Stimulated activated naive CD8-positive, alpha-beta T cell treated with anti-CD3 and anti-CD28 coated beads, Interleukin-15, amount 100 ng/mL, for 72 hours (primary cell): ENCODE measurements around the gene OR52W1.
A peak's percentile ranks its signal among the peaks of the same experiment; 100 is the strongest.

Experiments used
- ATAC-seq: fragments of 150-1000 bp; cut with Tn5 transposase; 2 replicates; pipeline ENCODE4 v1.10.0; 2021; ENCODE audit warnings: mild to moderate bottlenecking, moderate library complexity
- DNase-seq, 2 donors: peaks; one replicate each; pipeline ENCODE4 v3.0.0; 2021 to 2022
- H3K27ac Mint-ChIP-seq, 2 donors: one replicate each; pipeline ENCODE4 v1.8.0; 2022; ENCODE audit warnings: mild to moderate bottlenecking in 2 of 2, mixed read lengths in 2 of 2, moderate library complexity in 2 of 2
- H3K27me3 Mint-ChIP-seq: one replicate; pipeline ENCODE4 v1.8.0; 2022; ENCODE audit warnings: mixed read lengths
- H3K4me1 Mint-ChIP-seq: one replicate; pipeline ENCODE4 v1.8.0; 2022; ENCODE audit warnings: mild to moderate bottlenecking, mixed read lengths
- H3K4me3 Mint-ChIP-seq, 2 donors: one replicate each; pipeline ENCODE4 v1.8.0; 2022; ENCODE audit warnings: mild to moderate bottlenecking in 2 of 2, mixed read lengths in 2 of 2, moderate library complexity in 1 of 2
- H3K9me3 Mint-ChIP-seq, 2 donors: one replicate each; pipeline ENCODE4 v1.8.0; 2022; ENCODE audit warnings: mixed read lengths in 2 of 2

OR52W1 gene

GRCh38 chr11:6206456-6207180 lies 7.6 kb downstream of the OR52W1 start:
- no peak overlapping the region for H3K27ac Mint-ChIP-seq
- ATAC-seq, result no peak

GRCh38 chr11:6209801-6210200 lies 10.8 kb downstream of the OR52W1 start:
- H3K9me3 Mint-ChIP-seq, result no peaks in the 10 kb centered on the region
- no peak overlapping the region for H3K27ac Mint-ChIP-seq
- no peak for ATAC-seq
- no peak overlapping the region for H3K4me3 Mint-ChIP-seq
- DNase-seq, result no peak
- H3K27me3 Mint-ChIP-seq, result no peaks in the 10 kb centered on the region
- H3K4me1 Mint-ChIP-seq, result peaks cover 6% of the 10 kb centered on the region

More at GRCh38 chr11:6206456-6207180, 7.6 kb downstream of the OR52W1 start:
- Mint-ChIP-seq H3K27me3 (no peaks in the 10 kb centered on the region), H3K4me1 (peaks cover 30% of the 10 kb centered on the region), H3K9me3 (no peaks in the 10 kb centered on the region), H3K4me3 (no peak overlapping the region)
- DNase-seq, result no peak

GRCh38 chr11:6210274-6210955 lies 11.4 kb downstream of the OR52W1 start:
- H3K9me3 Mint-ChIP-seq, result no peaks in the 10 kb centered on the region
- H3K4me3 Mint-ChIP-seq, result no peak overlapping the region
- H3K27me3 Mint-ChIP-seq, result no peaks in the 10 kb centered on the region
- peak overlapping the region; percentile 28 to 85 for H3K27ac Mint-ChIP-seq
- peaks cover under 1% of the 10 kb centered on the region for H3K4me1 Mint-ChIP-seq
- no peak for DNase-seq
- peak; percentile 34 for ATAC-seq

DNA sequence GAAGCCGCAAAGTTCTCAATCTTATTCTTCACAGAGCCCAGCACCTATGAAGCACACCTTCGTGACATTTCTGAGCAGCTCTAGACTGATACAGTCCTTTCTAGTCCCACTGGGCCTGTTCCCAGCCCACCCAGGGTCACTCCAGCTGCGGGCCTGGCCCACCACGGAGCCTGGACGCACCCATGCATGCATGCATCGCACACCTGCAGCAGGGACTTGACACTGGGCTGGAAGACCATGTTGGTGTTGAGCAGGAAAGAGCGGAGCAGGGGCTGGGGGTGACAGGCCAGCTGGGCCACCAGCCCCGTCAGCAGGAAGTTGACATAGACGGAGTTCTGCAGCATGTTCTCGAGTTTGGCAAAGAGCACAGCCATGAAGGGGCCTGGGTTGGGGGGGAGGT lies 15.5 kb downstream of the OR52W1 start:
- H3K4me3 Mint-ChIP-seq, result no peak overlapping the region
- no peak overlapping the region for H3K27ac Mint-ChIP-seq
- H3K9me3 Mint-ChIP-seq, result no peaks in the 10 kb centered on the region
- ATAC-seq (no peak), DNase-seq (no peak)
- H3K27me3 Mint-ChIP-seq, result no peaks in the 10 kb centered on the region
- peaks cover 2% of the 10 kb centered on the region for H3K4me1 Mint-ChIP-seq

GRCh38 chr11:6216501-6216900 lies 17.5 kb downstream of the OR52W1 start:
- Mint-ChIP-seq H3K27me3 (no peaks in the 10 kb centered on the region), H3K9me3 (no peaks in the 10 kb centered on the region), H3K4me3 (no peak overlapping the region), H3K27ac (no peak overlapping the region), H3K4me1 (peaks cover 5% of the 10 kb centered on the region)
- DNase-seq (no peak), ATAC-seq (no peak)

- Mint-ChIP-seq H3K4me1 (peaks cover 5% of the 10 kb centered on the region), H3K27me3 (no peaks in the 10 kb centered on the region)
Observed at GRCh38 chr11:6217722-6218121, 18.7 kb downstream of the OR52W1 start.

DNA sequence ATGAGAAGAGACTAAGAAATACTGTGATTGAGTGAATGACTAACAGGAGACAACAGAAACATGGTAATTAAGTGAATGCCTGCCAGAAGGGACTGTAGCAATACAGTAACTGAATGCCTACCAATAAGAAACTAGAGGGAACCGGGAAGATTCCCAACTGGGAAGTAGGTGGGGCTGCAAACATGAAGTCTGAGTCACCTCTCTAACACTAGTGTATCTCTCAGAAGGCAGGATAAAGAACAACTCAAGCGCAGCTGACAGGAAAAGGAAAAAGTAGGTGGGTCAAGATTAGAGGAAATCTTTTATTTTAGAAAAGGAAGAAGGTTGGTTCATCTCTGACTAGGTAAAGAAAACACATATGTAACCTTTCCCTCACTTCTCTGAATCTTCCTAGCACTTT lies 20.3 kb downstream of the OR52W1 start:
- ATAC-seq (no peak), DNase-seq (no peak)
- no peaks in the 10 kb centered on the region for H3K9me3 Mint-ChIP-seq
- no peaks in the 10 kb centered on the region for H3K27me3 Mint-ChIP-seq
- no peak overlapping the region for H3K4me3 Mint-ChIP-seq
- H3K4me1 Mint-ChIP-seq, result peaks cover 5% of the 10 kb centered on the region
- H3K27ac Mint-ChIP-seq, result peak overlapping the region in 1 of 2 donors; percentile 14

More at GRCh38 chr11:6217722-6218121, 18.7 kb downstream of the OR52W1 start:
- Mint-ChIP-seq H3K27ac (peak overlapping the region in 1 of 2 donors; percentile 75), H3K9me3 (no peaks in the 10 kb centered on the region), H3K4me3 (no peak overlapping the region)
- ATAC-seq (no peak), DNase-seq (no peak)

GRCh38 chr11:6223854-6224253 lies 24.8 kb downstream of the OR52W1 start:
- DNase-seq (no peak), ATAC-seq (no peak)
- no peaks in the 10 kb centered on the region for H3K9me3 Mint-ChIP-seq
- H3K27ac Mint-ChIP-seq, result no peak overlapping the region
- no peaks in the 10 kb centered on the region for H3K27me3 Mint-ChIP-seq
- no peak overlapping the region for H3K4me3 Mint-ChIP-seq
- peaks cover 17% of the 10 kb centered on the region for H3K4me1 Mint-ChIP-seq

DNA sequence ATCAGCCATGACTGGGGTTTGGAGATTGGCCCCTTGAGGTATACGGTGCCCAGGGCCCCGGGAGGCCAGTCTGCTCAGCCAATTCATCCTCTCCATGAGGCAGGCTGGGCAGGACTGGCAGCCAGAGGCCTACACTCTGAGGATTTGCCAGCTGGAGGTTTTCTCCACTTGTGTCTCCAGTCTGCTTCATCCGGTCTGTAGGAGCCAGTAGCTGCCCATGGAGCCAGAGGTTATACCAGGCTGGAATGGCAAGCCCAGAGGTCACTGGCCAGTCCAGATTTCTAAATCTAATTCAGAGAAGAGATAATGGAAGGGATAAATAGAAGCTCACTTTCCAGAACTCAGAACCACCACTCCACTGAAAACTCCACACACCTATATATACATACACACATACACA lies 25.4 kb downstream of the OR52W1 start:
- Mint-ChIP-seq H3K27ac (no peak overlapping the region), H3K9me3 (no peaks in the 10 kb centered on the region), H3K4me3 (no peak overlapping the region), H3K27me3 (no peaks in the 10 kb centered on the region), H3K4me1 (peaks cover 22% of the 10 kb centered on the region)
- DNase-seq (no peak), ATAC-seq (no peak)

DNA sequence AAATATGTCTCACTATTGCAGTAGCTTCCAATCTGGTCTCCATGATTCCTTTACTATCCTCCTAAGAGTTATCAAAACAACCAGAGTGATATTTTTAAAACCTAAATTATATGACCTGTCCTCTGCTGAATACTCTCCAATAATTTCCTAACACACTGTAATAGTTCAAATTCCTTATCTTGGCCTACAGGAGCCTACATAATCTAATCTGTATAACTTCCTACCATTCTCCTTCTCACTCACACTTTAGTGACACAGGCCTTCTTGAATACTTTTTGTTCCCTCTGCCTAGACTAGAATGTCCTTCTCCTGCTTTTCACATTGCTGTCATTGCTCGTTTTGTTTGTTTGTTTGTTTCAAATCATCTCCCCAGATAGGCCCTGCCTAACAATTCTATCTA lies 26.0 kb downstream of the OR52W1 start:
- Mint-ChIP-seq H3K27ac (peak overlapping the region in 1 of 2 donors; percentile 17), H3K4me3 (no peak overlapping the region), H3K9me3 (no peaks in the 10 kb centered on the region), H3K4me1 (peaks cover 23% of the 10 kb centered on the region), H3K27me3 (no peaks in the 10 kb centered on the region)
- no peak for ATAC-seq
- DNase-seq, result no peak

DNA sequence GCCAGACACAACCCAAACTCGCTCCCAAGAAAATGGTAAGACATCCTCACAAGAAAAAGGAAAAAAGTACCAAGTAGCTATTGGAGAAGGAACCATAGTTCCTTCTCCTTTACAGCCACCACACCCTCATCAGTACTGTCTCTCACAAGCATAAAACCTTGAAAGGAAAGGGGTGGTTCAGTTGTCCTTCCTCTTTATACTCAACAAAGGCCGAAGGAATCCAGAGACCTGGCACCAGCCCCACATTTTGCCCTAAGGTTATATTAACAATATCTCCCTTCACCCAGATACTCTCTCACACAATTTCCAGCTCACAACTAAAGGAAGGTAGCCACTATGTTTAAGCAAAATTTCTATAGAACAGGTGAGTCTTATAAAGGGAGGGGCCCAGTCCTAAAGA lies 26.9 kb downstream of the OR52W1 start:
- ATAC-seq (no peak), DNase-seq (no peak)
- Mint-ChIP-seq H3K27ac (no peak overlapping the region), H3K27me3 (no peaks in the 10 kb centered on the region), H3K4me1 (peaks cover 32% of the 10 kb centered on the region), H3K9me3 (no peaks in the 10 kb centered on the region), H3K4me3 (no peak overlapping the region)

GRCh38 chr11:6228520-6228919 lies 29.5 kb downstream of the OR52W1 start:
- Mint-ChIP-seq H3K27me3 (no peaks in the 10 kb centered on the region), H3K27ac (no peak overlapping the region), H3K4me1 (peaks cover 41% of the 10 kb centered on the region), H3K9me3 (no peaks in the 10 kb centered on the region), H3K4me3 (no peak overlapping the region)
- no peak for ATAC-seq
- DNase-seq, result no peak

- H3K4me3 Mint-ChIP-seq, result no peak overlapping the region
Observed at GRCh38 chr11:6229911-6230310, 30.9 kb downstream of the OR52W1 start.

GRCh38 chr11:6232899-6233298 lies 33.9 kb downstream of the OR52W1 start:
- ATAC-seq, result no peak
- peak overlapping the region; percentile 5 to 46 for H3K4me3 Mint-ChIP-seq
- peaks cover 47% of the 10 kb centered on the region for H3K4me1 Mint-ChIP-seq
- H3K9me3 Mint-ChIP-seq, result no peaks in the 10 kb centered on the region
- H3K27ac Mint-ChIP-seq, result no peak overlapping the region
- no peaks in the 10 kb centered on the region for H3K27me3 Mint-ChIP-seq
- DNase-seq, result no peak

More at GRCh38 chr11:6229911-6230310, 30.9 kb downstream of the OR52W1 start:
- H3K27ac Mint-ChIP-seq, result no peak overlapping the region
- no peaks in the 10 kb centered on the region for H3K27me3 Mint-ChIP-seq
- peaks cover 49% of the 10 kb centered on the region for H3K4me1 Mint-ChIP-seq
- ATAC-seq (no peak), DNase-seq (no peak)
- no peaks in the 10 kb centered on the region for H3K9me3 Mint-ChIP-seq

- Mint-ChIP-seq H3K4me3 (peak overlapping the region; percentile 96), H3K9me3 (no peaks in the 10 kb centered on the region), H3K27ac (peak overlapping the region; percentile 97 to 98), H3K27me3 (no peaks in the 10 kb centered on the region), H3K4me1 (peaks cover 42% of the 10 kb centered on the region)
- DNase-seq, result no peak
- peak; percentile 2 for ATAC-seq
Observed at GRCh38 chr11:6233984-6234386, 35.0 kb downstream of the OR52W1 start.

GRCh38 chr11:6234387-6235107 lies 35.5 kb downstream of the OR52W1 start, which contains the start of gene FHIP1B:
Gene FHIP1B, minus strand, starts transcription at chr11:6234636. Its CDS starts 10,120 bp downstream, at chr11:6224516.
- H3K9me3 Mint-ChIP-seq, result no peaks in the 10 kb centered on the region
- peak within 1 kb of the TSS; percentile 96 for H3K4me3 Mint-ChIP-seq
- ATAC-seq (peak; percentile 93), DNase-seq (peak; percentile 100)
- no peaks in the 10 kb centered on the region for H3K27me3 Mint-ChIP-seq
- H3K27ac Mint-ChIP-seq, result peak within 1 kb of the TSS; percentile 97 to 98
- H3K4me1 Mint-ChIP-seq, result peaks cover 36% of the 10 kb centered on the region
